NCI-H2196 (cell line): ENCODE data around the gene FOXO1.

Experiments used
- DNase-seq: peaks from one replicate; lab custom pipeline; 2025; ENCODE audit not compliant: unreplicated experiment; lab: John Stamatoyannopoulos, UW

The FOXO1 gene

GRCh38 chr13:40640202-40640601 is 26.2 kb downstream of the FOXO1 start:
- no peak for DNase-seq

GRCh38 chr13:40639221-40639681 is 27.2 kb downstream of the FOXO1 start:
- DNase-seq, result no peak

- DNase-seq, result no peak
These were observed 28.8 kb downstream of the FOXO1 start for GRCh38 chr13:40637643-40638042.

GRCh38 chr13:40635315-40635995 is 31.0 kb downstream of the FOXO1 start:
- no peak for DNase-seq

- no peak for DNase-seq
These were observed 33.5 kb downstream of the FOXO1 start for GRCh38 chr13:40632915-40633314.

GRCh38 chr13:40631605-40632004 is 34.8 kb downstream of the FOXO1 start:
- no peak for DNase-seq

GRCh38 chr13:40629678-40630384 is 36.6 kb downstream of the FOXO1 start:
- DNase-seq, result no peak

- DNase-seq, result no peak
These were observed 39.5 kb downstream of the FOXO1 start for GRCh38 chr13:40626977-40627376.

- DNase-seq, result no peak
These were observed 39.9 kb downstream of the FOXO1 start for GRCh38 chr13:40626561-40626960.

GRCh38 chr13:40624986-40625385 is 41.5 kb downstream of the FOXO1 start:
- DNase-seq, result no peak

GRCh38 chr13:40624383-40624782 is 42.1 kb downstream of the FOXO1 start:
- no peak for DNase-seq

- DNase-seq, result no peak
These were observed 43.7 kb downstream of the FOXO1 start for GRCh38 chr13:40622761-40623160.

- no peak for DNase-seq
These were observed 44.2 kb downstream of the FOXO1 start for GRCh38 chr13:40622246-40622645.

- no peak for DNase-seq
These were observed 47.0 kb downstream of the FOXO1 start for GRCh38 chr13:40619479-40619814.

- no peak for DNase-seq
These were observed 47.6 kb downstream of the FOXO1 start for GRCh38 chr13:40618581-40619478.

GRCh38 chr13:40617801-40618356 is 48.6 kb downstream of the FOXO1 start:
- no peak for DNase-seq

- DNase-seq, result no peak
These were observed 50.8 kb downstream of the FOXO1 start for GRCh38 chr13:40615619-40616018.

GRCh38 chr13:40613914-40614313 is 52.5 kb downstream of the FOXO1 start:
- no peak for DNase-seq

GRCh38 chr13:40613192-40613818 is 53.1 kb downstream of the FOXO1 start:
- DNase-seq, result no peak

- DNase-seq, result no peak
These were observed 54.4 kb downstream of the FOXO1 start for GRCh38 chr13:40612041-40612440.

GRCh38 chr13:40611635-40612034 is 54.8 kb downstream of the FOXO1 start:
- DNase-seq, result no peak
